Astrocyte (in vitro differentiated cells and primary cell): ENCODE results near the gene GPRC5D. TPM values are rescaled to one million over a fixed set of nuclear protein-coding genes. Genes with fewer than 3 reads are reported as not detected.

Experiments
- DNase-seq: peaks from one replicate; pipeline ENCODE4 v3.0.0-alpha.2; 2010; ENCODE audit warnings: low read depth
- FAIRE-seq: peaks from 2 replicates; lab custom pipeline; 2011; peaks lifted over from hg19 to GRCh38; lab: Jason Lieb, UNC
- H2AFZ ChIP-seq: 2 replicates; pipeline ENCODE4 v1.6.0; 2012; ENCODE audit warnings: low read depth, low read length, inconsistent platforms
- H3K27ac ChIP-seq: 2 replicates; pipeline ENCODE4 v1.5.1; 2011; ENCODE audit warnings: low read depth, low read length, inconsistent platforms
- H3K27me3 ChIP-seq: 2 replicates; pipeline ENCODE4 v1.6.0; 2011; ENCODE audit warnings: low read length, inconsistent platforms; ENCODE audit not compliant: insufficient read depth
- H3K36me3 ChIP-seq: 2 replicates; pipeline ENCODE4 v1.5.1; 2011; ENCODE audit warnings: low read length, inconsistent platforms; ENCODE audit not compliant: insufficient read depth
- H3K4me1 ChIP-seq: 2 replicates; pipeline ENCODE4 v1.5.1; 2011; ENCODE audit warnings: low read length, inconsistent platforms; ENCODE audit not compliant: insufficient read depth
- H3K4me2 ChIP-seq: 2 replicates; pipeline ENCODE4 v1.6.0; 2012; ENCODE audit warnings: low read length, inconsistent platforms
- H3K4me3 ChIP-seq: 2 replicates; pipeline ENCODE4 v1.5.1; 2011; ENCODE audit warnings: low read depth, mild to moderate bottlenecking, low read length, inconsistent platforms; ENCODE audit not compliant: insufficient read depth
- H3K79me2 ChIP-seq: 2 replicates; pipeline ENCODE4 v1.6.0; 2012; ENCODE audit warnings: mild to moderate bottlenecking, low read length, inconsistent platforms; ENCODE audit not compliant: insufficient read depth
- H3K9ac ChIP-seq: 2 replicates; pipeline ENCODE4 v1.6.0; 2012; ENCODE audit warnings: mild to moderate bottlenecking, low read length, inconsistent platforms
- H3K9me3 ChIP-seq: 2 replicates; pipeline ENCODE4 v1.5.1; 2012; ENCODE audit warnings: low read depth, mild to moderate bottlenecking, low read length, inconsistent platforms; ENCODE audit not compliant: insufficient read depth
- H4K20me1 ChIP-seq: 2 replicates; pipeline ENCODE4 v1.6.0; 2012; ENCODE audit warnings: low read length, inconsistent platforms; ENCODE audit not compliant: insufficient read depth
- H3K27ac Mint-ChIP-seq: one replicate; pipeline ENCODE4 v1.8.0; 2021; ENCODE audit warnings: mild to moderate bottlenecking, mixed read lengths; ENCODE audit not compliant: unreplicated experiment
- H3K27me3 Mint-ChIP-seq: one replicate; pipeline ENCODE4 v1.8.0; 2021; ENCODE audit warnings: low read depth, mixed read lengths; ENCODE audit not compliant: unreplicated experiment
- H3K36me3 Mint-ChIP-seq: one replicate; pipeline ENCODE4 v1.8.0; 2021; ENCODE audit warnings: low read depth, mixed read lengths; ENCODE audit not compliant: unreplicated experiment
- H3K4me1 Mint-ChIP-seq: one replicate; pipeline ENCODE4 v1.8.0; 2021; ENCODE audit warnings: low read depth, mixed read lengths; ENCODE audit not compliant: unreplicated experiment
- H3K4me3 Mint-ChIP-seq: one replicate; pipeline ENCODE4 v1.8.0; 2021; ENCODE audit warnings: mild to moderate bottlenecking, moderate library complexity, mixed read lengths; ENCODE audit not compliant: unreplicated experiment
- H3K9me3 Mint-ChIP-seq: one replicate; pipeline ENCODE4 v1.8.0; 2021; ENCODE audit warnings: mild to moderate bottlenecking, mixed read lengths; ENCODE audit not compliant: unreplicated experiment
- CTCF ChIP-seq: IDR thresholded peaks from 2 replicates; pipeline ENCODE4 v1.5.1; 2011; ENCODE audit warnings: low read depth, mild to moderate bottlenecking, inconsistent platforms, low read length, moderate library complexity; ENCODE audit not compliant: insufficient read depth
- EZH2 ChIP-seq: IDR thresholded peaks from 2 replicates; pipeline ENCODE4 v1.6.1; 2012; ENCODE audit warnings: mild to moderate bottlenecking, low read length, inconsistent platforms; ENCODE audit not compliant: insufficient read depth
- total RNA-seq: library from RNA; stranded (reverse); gene quantifications from 2 replicates; pipeline ENCODE4 v1.2.1, GENCODE V29; 2021

The GPRC5D gene
- total RNA-seq, 1 donor from 2014 or later: not detected

DNA sequence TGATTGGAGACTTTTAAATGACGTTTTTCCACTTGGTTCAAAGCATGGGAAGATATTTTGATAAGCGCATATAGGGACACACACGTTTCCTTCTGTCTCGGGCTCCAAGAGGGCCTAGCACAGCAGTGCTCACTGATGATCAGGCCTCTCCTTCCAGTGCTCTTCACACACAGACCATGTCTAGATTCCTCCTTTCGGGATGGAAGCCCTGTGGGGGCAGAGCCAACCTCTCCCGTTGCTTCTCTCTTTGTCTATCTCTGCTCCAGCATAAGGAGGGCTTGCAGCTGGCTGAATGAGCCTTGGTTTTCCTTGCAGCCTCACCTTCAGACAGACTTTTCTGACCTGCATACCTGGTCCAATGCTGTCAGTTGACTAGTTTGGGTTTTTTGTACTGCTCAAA is 22.3 kb downstream of the GPRC5D start:
- Histone ChIP-seq H4K20me1 (no peaks in the 10 kb centered on the region), H3K4me3 (no peak overlapping the region), H3K27me3 (no peaks in the 10 kb centered on the region), H3K27ac (no peak overlapping the region), H3K9ac (no peak overlapping the region), H3K9me3 (no peaks in the 10 kb centered on the region), H3K4me1 (peaks cover 8% of the 10 kb centered on the region), H2AFZ (no peak overlapping the region), H3K79me2 (no peaks in the 10 kb centered on the region), H3K4me2 (no peak overlapping the region), H3K36me3 (no peaks in the 10 kb centered on the region)
- Mint-ChIP-seq H3K27ac (no peak overlapping the region), H3K27me3 (peaks cover 2% of the 10 kb centered on the region), H3K9me3 (no peaks in the 10 kb centered on the region), H3K36me3 (no peaks in the 10 kb centered on the region), H3K4me3 (no peak overlapping the region), H3K4me1 (peaks cover 7% of the 10 kb centered on the region)
- DNase-seq: no peak
- no peak for FAIRE-seq
- TF ChIP-seq CTCF (no peak), EZH2 (no peak)

- Mint-ChIP-seq H3K9me3 (no peaks in the 10 kb centered on the region), H3K36me3 (no peaks in the 10 kb centered on the region), H3K4me3 (no peak overlapping the region), H3K27ac (no peak overlapping the region), H3K27me3 (no peaks in the 10 kb centered on the region), H3K4me1 (peaks cover 7% of the 10 kb centered on the region)
- H3K4me3 ChIP-seq: peak overlapping the region; percentile 55
- no peak for DNase-seq
- peak overlapping the region; percentile 51 for H3K27ac ChIP-seq
- no peaks in the 10 kb centered on the region for H3K9me3 ChIP-seq
- peaks cover 8% of the 10 kb centered on the region for H3K4me1 ChIP-seq
- H3K36me3 ChIP-seq: no peaks in the 10 kb centered on the region
- H2AFZ ChIP-seq: peak overlapping the region; percentile 60
- peak overlapping the region; percentile 72 for H3K4me2 ChIP-seq
- no peak for FAIRE-seq
- H3K27me3 ChIP-seq: no peaks in the 10 kb centered on the region
- no peaks in the 10 kb centered on the region for H3K79me2 ChIP-seq
- H3K9ac ChIP-seq: peak overlapping the region; percentile 72
- H4K20me1 ChIP-seq: no peaks in the 10 kb centered on the region
- TF ChIP-seq EZH2 (no peak), CTCF (no peak)
Measured at GRCh38 chr12:12927211-12928079, 24.5 kb downstream of the GPRC5D start.

- H3K4me1 ChIP-seq: peaks cover 8% of the 10 kb centered on the region
- TF ChIP-seq CTCF: no peak
- peak overlapping the region; percentile 26 for H3K27ac Mint-ChIP-seq
- H3K4me3 Mint-ChIP-seq: no peak overlapping the region
- H3K9me3 ChIP-seq: no peaks in the 10 kb centered on the region
- H3K27me3 Mint-ChIP-seq: no peaks in the 10 kb centered on the region
- H3K9me3 Mint-ChIP-seq: no peaks in the 10 kb centered on the region
- no peak overlapping the region for H3K9ac ChIP-seq
- H2AFZ ChIP-seq: peak overlapping the region; percentile 60
- peak overlapping the region; percentile 72 for H3K4me2 ChIP-seq
- no peak for FAIRE-seq
- no peak overlapping the region for H3K27ac ChIP-seq
- H3K79me2 ChIP-seq: no peaks in the 10 kb centered on the region
- peak; percentile 33 for DNase-seq
- H3K36me3 Mint-ChIP-seq: no peaks in the 10 kb centered on the region
- H4K20me1 ChIP-seq: no peaks in the 10 kb centered on the region
- H3K27me3 ChIP-seq: no peaks in the 10 kb centered on the region
- no peak overlapping the region for H3K4me3 ChIP-seq
- no peaks in the 10 kb centered on the region for H3K36me3 ChIP-seq
- peaks cover 7% of the 10 kb centered on the region for H3K4me1 Mint-ChIP-seq
Measured at GRCh38 chr12:12926571-12927071, 25.3 kb downstream of the GPRC5D start.
